HepG2 (cell line): Measurements from ENCODE around the gene NFATC2. TPM values are rescaled to one million over a fixed set of nuclear protein-coding genes. Genes with fewer than 3 reads are reported as not detected.

ENCODE experiments used
- HNF1B ChIP-seq: sonication (generic); formaldehyde crosslinking; IDR thresholded peaks from 2 replicates; pipeline ENCODE4 v1.5.1; 2020; ENCODE audit warnings: mild to moderate bottlenecking, moderate library complexity, missing genetic modification reagents
- HNRNPK ChIP-seq: fragments of 200-400 bp; formaldehyde crosslinking; IDR thresholded peaks from 2 replicates; pipeline ENCODE4 v1.6.1; 2018; ENCODE audit warnings: low read length, low read depth, moderate library complexity, mild to moderate bottlenecking; ENCODE audit not compliant: poor library complexity, severe bottlenecking
- HOMEZ ChIP-seq: IDR thresholded peaks from 2 replicates; pipeline ENCODE4 v1.6.1; 2016; ENCODE audit warnings: low read depth
- HOXA9 ChIP-seq: sonication (generic); formaldehyde crosslinking; IDR thresholded peaks from 2 replicates; pipeline ENCODE4 v1.8.1; 2022; ENCODE audit warnings: missing genetic modification reagents, mild to moderate bottlenecking, moderate library complexity, borderline replicate concordance
- KDM4B ChIP-seq: sonication (generic); formaldehyde crosslinking; IDR thresholded peaks from 2 replicates; pipeline ENCODE4 v1.4.0; 2020; ENCODE audit warnings: missing genetic modification reagents
- NFAT5 ChIP-seq: sonication (generic); formaldehyde crosslinking; IDR thresholded peaks from 2 replicates; pipeline ENCODE4 v1.4.0; 2020; ENCODE audit warnings: missing genetic modification reagents
- NFIB ChIP-seq: sonication (generic); formaldehyde crosslinking; IDR thresholded peaks from 2 replicates; pipeline ENCODE4 v1.9.0; 2021; ENCODE audit warnings: missing genetic modification reagents, mild to moderate bottlenecking, borderline replicate concordance
- NR2F2 ChIP-seq: IDR thresholded peaks from 2 replicates; pipeline ENCODE4 v1.6.1; 2012; ENCODE audit warnings: low read depth, inconsistent platforms, borderline replicate concordance
- PAX8 ChIP-seq: sonication (generic); formaldehyde crosslinking; IDR thresholded peaks from 2 replicates; pipeline ENCODE4 v1.8.0; 2022; ENCODE audit warnings: mild to moderate bottlenecking, missing genetic modification reagents, borderline replicate concordance
- RBM22 ChIP-seq: fragments of 200-400 bp; formaldehyde crosslinking; optimal IDR thresholded peaks from 2 replicates; pipeline ENCODE3; 2017; ENCODE audit warnings: mild to moderate bottlenecking, low read length, moderate library complexity
- RCOR2 ChIP-seq: IDR thresholded peaks from 2 replicates; pipeline ENCODE4 v1.6.1; 2016; ENCODE audit warnings: missing biosample characterization, missing genetic modification reagents
- SAP130 ChIP-seq: IDR thresholded peaks from 2 replicates; pipeline ENCODE4 v1.6.1; 2016; ENCODE audit warnings: low read depth
- TFAP4 ChIP-seq: sonication (generic); IDR thresholded peaks from 2 replicates; pipeline ENCODE4 v1.6.1; 2016; ENCODE audit warnings: low read depth, borderline replicate concordance
- ZBTB38 ChIP-seq: sonication (generic); formaldehyde crosslinking; IDR thresholded peaks from 2 replicates; pipeline ENCODE4 v1.5.1; 2020; ENCODE audit warnings: mild to moderate bottlenecking, missing genetic modification reagents
- ZNF788 ChIP-seq: sonication (generic); formaldehyde crosslinking; IDR thresholded peaks from 2 replicates; pipeline ENCODE4 v1.5.0; 2020; ENCODE audit warnings: mild to moderate bottlenecking, missing genetic modification reagents, borderline replicate concordance
- ZNF790 ChIP-seq: sonication (generic); formaldehyde crosslinking; IDR thresholded peaks from 2 replicates; pipeline ENCODE4 v1.8.0; 2022; ENCODE audit warnings: missing genetic modification reagents, mild to moderate bottlenecking, borderline replicate concordance
- ZNF878 ChIP-seq: sonication (generic); formaldehyde crosslinking; IDR thresholded peaks from 2 replicates; pipeline ENCODE4 v1.8.1; 2023; ENCODE audit warnings: mild to moderate bottlenecking, missing genetic modification reagents, moderate library complexity
- polyA plus RNA-seq, 8 experiments: library from polyadenylated mRNA; depleted of rRNA in 3 of 8; stranded (reverse) in 7 of 8; unstranded in 1 of 8; fragments of >200 nt; fragmentation: Illumina TruSeq in 4 of 8; extraction: Trizol in 4 of 8; gene quantifications; 2 replicates each; pipeline versions ENCODE4 v1.2.1 to v1.2.3, GENCODE V29; 2011 to 2016; ENCODE audit warnings: low read depth in 4 of 8, missing spikeins in 1 of 8, mixed read lengths in 1 of 8; ENCODE audit not compliant: insufficient read depth in 1 of 8
- total RNA-seq, 5 experiments: library from RNA; depleted of rRNA; stranded (reverse); fragments of >200 nt; fragmentation: Illumina TruSeq; extraction: Trizol; gene quantifications; 2 replicates each; pipeline ENCODE4 v1.2.3, GENCODE V29; 2016; ENCODE audit warnings: low read depth in 1 of 5

Gene NFATC2
- total and polyA plus RNA-seq, 2 of the 13 experiments (the other 11 are each of a cell fraction or from before 2014, with no cell fraction given) = 1.9 to 3.3 TPM

- TF ChIP-seq NFAT5 (CRISPR knock-in tag) (no peak), PAX8 (CRISPR knock-in tag) (no peak; the same call in 1 of the 2 replicates), HNF1B (CRISPR knock-in tag) (peak; percentile 65), ZNF878 (CRISPR knock-in tag) (peak; percentile 87), RBM22 (no peak), HOXA9 (no peak), SAP130 (CRISPR knock-in tag) (peak; percentile 98), HNRNPK (no peak), NFIB (no peak), ZBTB38 (CRISPR knock-in tag) (0 out of 2 replicates have a peak, but pooled peaks have one; percentile 40), TFAP4 (peak; percentile 64; the same call in 1 of the 2 replicates), ZNF790 (CRISPR knock-in tag) (no peak), HOMEZ (no peak), ZNF788 (peak; percentile 68; the same call in 1 of the 2 replicates), NR2F2 (no peak; the same call in 1 of the 2 replicates), KDM4B (CRISPR knock-in tag) (no peak), RCOR2 (CRISPR knock-in tag) (peak; percentile 78)
These were observed 1.1 kb downstream of the NFATC2 start (continued) for GRCh38 chr20:51541189-51542032.
